ENCODE results near the gene HTR3A. TPM values are rescaled to one million over a fixed set of nuclear protein-coding genes. Genes with fewer than 3 reads are reported as not detected.

HTR3A gene
- total and polyA plus RNA-seq, 9 of the 15 experiments (the other 6 are each of a cell fraction or from before 2014, with no cell fraction given): not detected

DNA sequence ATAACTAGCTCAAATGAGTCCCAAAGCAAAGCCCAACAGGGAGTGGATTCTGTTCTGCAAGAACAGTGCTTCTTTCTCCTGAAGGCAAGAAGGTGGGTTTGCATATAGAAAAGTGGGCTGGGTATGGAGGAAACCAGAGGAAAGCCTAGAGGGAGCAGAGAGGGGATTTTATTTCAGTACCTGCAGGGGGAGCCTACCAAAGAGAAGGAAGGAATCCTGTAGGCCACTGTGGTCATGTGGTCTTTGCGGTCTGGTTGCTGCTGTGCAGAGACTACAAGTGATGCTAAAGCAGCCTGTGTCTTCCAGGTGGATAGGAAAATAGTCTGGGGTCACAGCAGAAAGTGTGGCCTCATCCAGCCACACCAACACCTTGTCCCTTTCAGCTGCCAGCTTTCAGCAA lies 51.4 kb downstream of the HTR3A start (continued):
- TF ChIP-seq, protein P1, sequence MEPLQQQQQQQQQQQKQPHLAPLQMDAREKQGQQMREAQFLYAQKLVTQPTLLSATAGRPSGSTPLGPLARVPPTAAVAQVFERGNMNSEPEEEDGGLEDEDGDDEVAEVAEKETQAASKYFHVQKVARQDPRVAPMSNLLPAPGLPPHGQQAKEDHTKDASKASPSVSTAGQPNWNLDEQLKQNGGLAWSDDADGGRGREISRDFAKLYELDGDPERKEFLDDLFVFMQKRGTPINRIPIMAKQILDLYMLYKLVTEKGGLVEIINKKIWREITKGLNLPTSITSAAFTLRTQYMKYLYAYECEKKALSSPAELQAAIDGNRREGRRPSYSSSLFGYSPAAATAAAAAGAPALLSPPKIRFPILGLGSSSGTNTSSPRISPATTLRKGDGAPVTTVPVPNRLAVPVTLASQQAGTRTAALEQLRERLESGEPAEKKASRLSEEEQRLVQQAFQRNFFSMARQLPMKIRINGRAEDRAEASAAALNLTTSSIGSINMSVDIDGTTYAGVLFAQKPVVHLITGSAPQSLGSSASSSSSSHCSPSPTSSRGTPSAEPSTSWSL (CRISPR knock-in tag; IDR thresholded peaks at IDR 0.05; ENCODE audit: borderline replicate concordance): no peak
- TF ChIP-seq VEZF1 (CRISPR knock-in tag; IDR thresholded peaks at IDR 0.05) (no peak), PURB (CRISPR knock-in tag; IDR thresholded peaks at IDR 0.05; ENCODE audit: low read depth) (no peak), PREB (CRISPR knock-in tag; IDR thresholded peaks at IDR 0.05) (no peak), SIN3A (IDR thresholded peaks at IDR 0.05; ENCODE audit: borderline replicate concordance in 2 of 2, control insufficient read depth in 1 of 2, low read depth in 2 of 2, low read length in 2 of 2) (no peak), HMG20A (CRISPR knock-in tag; conservative IDR thresholded peaks at IDR 0.05) (no peak), ZNF212 (CRISPR knock-in tag; IDR thresholded peaks at IDR 0.05) (no peak), PHF8 (IDR thresholded peaks at IDR 0.05; ENCODE audit: borderline replicate concordance, low read length) (no peak), SP1 (CRISPR knock-in tag; IDR thresholded peaks at IDR 0.05) (no peak), CTCFL (IDR thresholded peaks at IDR 0.05; ENCODE audit: borderline replicate concordance, insufficient read depth, low read depth, low read length, poor library complexity, severe bottlenecking) (peak; percentile 51), JUNB (CRISPR knock-in tag; conservative IDR thresholded peaks at IDR 0.05) (no peak), SPI1 (IDR thresholded peaks at IDR 0.05; ENCODE audit: borderline replicate concordance, low read depth, low read length) (no peak), NEUROD1 (IDR thresholded peaks at IDR 0.05; ENCODE audit: borderline replicate concordance, low read depth, low read length, partially characterized antibody) (no peak), MAFG (tag; conservative IDR thresholded peaks at IDR 0.05) (no peak), TEAD1 (CRISPR knock-in tag; IDR thresholded peaks at IDR 0.05) (no peak), RAD21 (CRISPR knock-in tag; conservative IDR thresholded peaks at IDR 0.05 in 1 of 2, IDR thresholded peaks at IDR 0.05 in 1 of 2) (peak in 1 of 2 experiments; percentile 17; a peak in 1 of 4 replicates), KHSRP (IDR thresholded peaks at IDR 0.05) (no peak)
- TF ChIP-seq, protein P2, sequence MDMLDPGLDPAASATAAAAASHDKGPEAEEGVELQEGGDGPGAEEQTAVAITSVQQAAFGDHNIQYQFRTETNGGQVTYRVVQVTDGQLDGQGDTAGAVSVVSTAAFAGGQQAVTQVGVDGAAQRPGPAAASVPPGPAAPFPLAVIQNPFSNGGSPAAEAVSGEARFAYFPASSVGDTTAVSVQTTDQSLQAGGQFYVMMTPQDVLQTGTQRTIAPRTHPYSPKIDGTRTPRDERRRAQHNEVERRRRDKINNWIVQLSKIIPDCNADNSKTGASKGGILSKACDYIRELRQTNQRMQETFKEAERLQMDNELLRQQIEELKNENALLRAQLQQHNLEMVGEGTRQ (CRISPR knock-in tag; IDR thresholded peaks at IDR 0.05): peak; percentile 74
- TF ChIP-seq, protein P3, sequence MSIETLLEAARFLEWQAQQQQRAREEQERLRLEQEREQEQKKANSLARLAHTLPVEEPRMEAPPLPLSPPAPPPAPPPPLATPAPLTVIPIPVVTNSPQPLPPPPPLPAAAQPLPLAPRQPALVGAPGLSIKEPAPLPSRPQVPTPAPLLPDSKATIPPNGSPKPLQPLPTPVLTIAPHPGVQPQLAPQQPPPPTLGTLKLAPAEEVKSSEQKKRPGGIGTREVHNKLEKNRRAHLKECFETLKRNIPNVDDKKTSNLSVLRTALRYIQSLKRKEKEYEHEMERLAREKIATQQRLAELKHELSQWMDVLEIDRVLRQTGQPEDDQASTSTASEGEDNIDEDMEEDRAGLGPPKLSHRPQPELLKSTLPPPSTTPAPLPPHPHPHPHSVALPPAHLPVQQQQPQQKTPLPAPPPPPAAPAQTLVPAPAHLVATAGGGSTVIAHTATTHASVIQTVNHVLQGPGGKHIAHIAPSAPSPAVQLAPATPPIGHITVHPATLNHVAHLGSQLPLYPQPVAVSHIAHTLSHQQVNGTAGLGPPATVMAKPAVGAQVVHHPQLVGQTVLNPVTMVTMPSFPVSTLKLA (conservative IDR thresholded peaks at IDR 0.05): no peak
